Chondrocyte (in vitro differentiated cells): ENCODE data around the gene ATP5PO. TPM values are rescaled to one million over a fixed set of nuclear protein-coding genes. Genes with fewer than 3 reads are reported as not detected.
A peak's percentile ranks its signal among the peaks of the same experiment; 100 is the strongest.

Source experiments
- DNase-seq: peaks from one replicate; pipeline ENCODE4 v3.0.0; 2021; ENCODE audit warnings: mixed read lengths, low spot score
- H3K27ac Mint-ChIP-seq: one replicate; pipeline ENCODE4 v1.8.0; 2021; ENCODE audit warnings: mild to moderate bottlenecking, moderate library complexity, mixed read lengths; ENCODE audit not compliant: unreplicated experiment
- H3K27me3 Mint-ChIP-seq: 2 replicates; pipeline ENCODE4 v1.8.0; 2021; ENCODE audit warnings: low read depth, mixed read lengths
- H3K36me3 Mint-ChIP-seq: 2 replicates; pipeline ENCODE4 v1.8.0; 2021; ENCODE audit warnings: low read depth, mixed read lengths
- H3K4me1 Mint-ChIP-seq: 2 replicates; pipeline ENCODE4 v1.8.0; 2021; ENCODE audit warnings: low read depth, mild to moderate bottlenecking, mixed read lengths
- H3K4me3 Mint-ChIP-seq: one replicate; pipeline ENCODE4 v1.8.0; 2021; ENCODE audit warnings: mild to moderate bottlenecking, moderate library complexity, mixed read lengths; ENCODE audit not compliant: unreplicated experiment
- H3K9me3 Mint-ChIP-seq: 2 replicates; pipeline ENCODE4 v1.8.0; 2021; ENCODE audit warnings: low read depth, mixed read lengths
- total RNA-seq: library from RNA; stranded (reverse); gene quantifications from 3 replicates; pipeline ENCODE4 v1.2.1, GENCODE V29; 2021
- TF ChIP-seq, protein P1 (sequence below): fragments of 200-600 bp; sonication (generic); IDR thresholded peaks from 2 replicates; pipeline ENCODE4 v1.5.0; 2021; ENCODE audit warnings: antibody characterized with exemption, mild to moderate bottlenecking, moderate library complexity

The ATP5PO gene
- total RNA-seq, 1 donor from 2014 or later = 129 TPM

DNA sequence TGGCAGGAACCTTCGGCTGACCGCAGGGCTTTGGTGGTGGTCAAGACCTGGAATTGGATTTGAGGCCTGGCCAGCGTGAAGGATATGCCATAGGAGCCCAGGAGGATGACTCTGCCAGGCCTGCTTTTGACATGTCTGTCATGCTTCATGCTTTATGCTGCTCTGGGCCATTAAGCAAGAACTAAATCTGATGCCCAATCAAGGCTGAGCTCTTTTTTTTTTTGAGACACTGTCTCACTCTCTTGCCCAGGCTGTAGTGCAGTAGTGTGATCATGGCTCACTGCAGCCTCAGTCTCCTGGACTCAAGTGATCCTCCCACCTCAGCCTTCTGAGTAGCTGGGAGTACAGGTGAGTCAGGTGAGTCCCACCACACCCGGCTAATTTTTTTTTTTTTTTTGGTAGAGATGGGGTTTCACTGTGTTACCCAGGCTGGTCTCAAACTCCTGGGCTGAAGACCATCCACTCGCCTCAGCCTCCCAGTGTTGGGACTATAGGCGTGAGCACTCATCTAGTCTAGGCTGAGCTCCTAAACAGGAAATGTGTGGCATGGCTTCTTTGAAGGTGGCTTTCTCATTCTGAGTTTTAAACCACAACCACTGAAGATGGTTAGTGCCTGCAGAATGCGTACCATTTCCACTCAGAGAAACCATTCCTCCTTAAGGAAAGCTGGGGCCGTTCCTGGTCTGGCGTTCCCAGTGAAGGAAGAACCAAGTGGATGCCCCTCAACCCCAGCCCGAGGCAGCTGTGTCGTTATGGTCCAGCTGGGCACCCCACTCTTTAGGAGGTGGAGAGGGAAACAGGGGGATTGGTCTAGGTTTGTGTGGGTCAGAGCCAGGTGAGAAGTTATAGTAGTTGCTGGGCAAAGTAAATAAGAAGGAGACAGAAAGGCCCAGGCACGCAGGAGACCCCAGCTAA lies 34.2 kb upstream of the ATP5PO start:
- Mint-ChIP-seq H3K27ac (peak overlapping the region; percentile 22), H3K4me3 (no peak overlapping the region)
- no peak for DNase-seq

DNA sequence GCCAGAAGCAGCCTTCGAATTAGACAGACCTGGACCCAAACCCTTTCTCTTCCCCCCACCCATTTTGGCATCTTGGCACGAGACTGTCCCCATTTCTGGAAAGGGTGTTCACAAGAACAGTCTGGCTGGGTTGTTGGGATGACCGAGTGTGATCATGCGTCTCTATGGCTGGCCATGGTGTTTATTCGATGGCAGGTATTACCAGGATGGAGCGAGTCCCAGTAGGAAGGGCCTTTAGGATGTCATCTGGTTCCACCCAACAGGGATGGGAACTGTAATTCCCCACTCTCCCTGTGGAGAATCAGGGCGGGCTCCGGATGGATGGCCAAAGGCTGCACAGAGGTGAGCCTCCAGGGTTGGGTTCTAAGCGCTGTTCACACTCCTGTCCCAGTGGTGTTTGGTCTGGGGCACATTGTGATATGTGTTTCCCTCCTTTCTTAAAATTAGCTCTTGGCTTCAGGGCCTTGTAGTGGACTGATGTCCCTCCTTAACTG lies 33.4 kb upstream of the ATP5PO start:
- peak overlapping the region; percentile 22 for H3K27ac Mint-ChIP-seq
- no peaks in the 10 kb centered on the region for H3K27me3 Mint-ChIP-seq
- peaks cover 31% of the 10 kb centered on the region for H3K4me1 Mint-ChIP-seq
- H3K36me3 Mint-ChIP-seq = peaks cover 6% of the 10 kb centered on the region
- peaks cover 10% of the 10 kb centered on the region for H3K9me3 Mint-ChIP-seq
- DNase-seq = no peak
- no peak overlapping the region for H3K4me3 Mint-ChIP-seq
- TF ChIP-seq, protein P1, sequence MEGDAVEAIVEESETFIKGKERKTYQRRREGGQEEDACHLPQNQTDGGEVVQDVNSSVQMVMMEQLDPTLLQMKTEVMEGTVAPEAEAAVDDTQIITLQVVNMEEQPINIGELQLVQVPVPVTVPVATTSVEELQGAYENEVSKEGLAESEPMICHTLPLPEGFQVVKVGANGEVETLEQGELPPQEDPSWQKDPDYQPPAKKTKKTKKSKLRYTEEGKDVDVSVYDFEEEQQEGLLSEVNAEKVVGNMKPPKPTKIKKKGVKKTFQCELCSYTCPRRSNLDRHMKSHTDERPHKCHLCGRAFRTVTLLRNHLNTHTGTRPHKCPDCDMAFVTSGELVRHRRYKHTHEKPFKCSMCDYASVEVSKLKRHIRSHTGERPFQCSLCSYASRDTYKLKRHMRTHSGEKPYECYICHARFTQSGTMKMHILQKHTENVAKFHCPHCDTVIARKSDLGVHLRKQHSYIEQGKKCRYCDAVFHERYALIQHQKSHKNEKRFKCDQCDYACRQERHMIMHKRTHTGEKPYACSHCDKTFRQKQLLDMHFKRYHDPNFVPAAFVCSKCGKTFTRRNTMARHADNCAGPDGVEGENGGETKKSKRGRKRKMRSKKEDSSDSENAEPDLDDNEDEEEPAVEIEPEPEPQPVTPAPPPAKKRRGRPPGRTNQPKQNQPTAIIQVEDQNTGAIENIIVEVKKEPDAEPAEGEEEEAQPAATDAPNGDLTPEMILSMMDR = no peak

More for the DNA sequence above, 34.2 kb upstream of the ATP5PO start:
- H3K4me1 Mint-ChIP-seq = peaks cover 31% of the 10 kb centered on the region
- H3K36me3 Mint-ChIP-seq = peaks cover 2% of the 10 kb centered on the region
- peaks cover 3% of the 10 kb centered on the region for H3K9me3 Mint-ChIP-seq
- TF ChIP-seq, protein P1 = no peak
- no peaks in the 10 kb centered on the region for H3K27me3 Mint-ChIP-seq

DNA sequence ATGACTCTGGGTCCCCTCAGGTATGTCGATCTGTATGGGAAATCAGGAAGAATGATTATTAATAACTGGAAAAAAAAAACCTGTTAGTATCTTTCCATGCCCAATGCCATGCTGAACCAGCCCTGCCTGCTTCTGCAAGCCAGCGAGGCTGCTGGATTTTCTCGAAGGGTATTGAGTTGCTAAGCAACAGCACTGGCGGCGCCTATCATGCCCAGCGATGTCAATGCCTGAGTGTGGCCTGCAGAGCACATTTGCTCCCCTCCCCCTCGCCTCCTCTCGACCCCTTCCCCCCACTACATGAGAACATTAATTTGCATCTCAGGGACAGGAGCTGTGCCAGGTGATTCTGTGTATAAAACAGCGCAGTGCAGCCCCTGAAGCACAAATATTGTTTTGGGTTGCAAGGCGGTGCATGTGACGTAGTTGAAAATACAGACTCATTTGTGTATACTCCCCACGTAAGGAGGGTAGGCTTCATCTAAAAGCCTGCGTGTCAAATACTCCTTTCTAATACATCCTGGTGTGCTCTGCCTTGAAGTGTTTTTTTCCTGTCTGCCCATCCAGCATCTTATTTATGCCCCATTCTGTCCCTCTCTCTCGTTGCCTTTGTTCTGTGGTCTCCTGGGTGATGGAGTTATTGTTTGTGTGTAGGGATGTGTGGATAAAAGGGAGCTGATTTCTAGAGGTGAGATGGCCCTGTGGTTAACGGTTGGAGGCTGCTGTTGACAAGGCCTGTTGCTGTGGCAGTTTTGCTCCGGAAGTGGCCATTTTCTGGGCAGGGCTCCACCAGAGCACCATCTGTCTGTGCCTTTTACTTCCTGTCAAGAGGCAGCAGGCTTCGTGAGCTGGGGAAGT lies 32.7 kb upstream of the ATP5PO start:
- DNase-seq = no peak
- Mint-ChIP-seq H3K4me1 (peaks cover 31% of the 10 kb centered on the region), H3K27me3 (no peaks in the 10 kb centered on the region), H3K36me3 (peaks cover 6% of the 10 kb centered on the region), H3K27ac (peak overlapping the region; percentile 97), H3K9me3 (peaks cover 10% of the 10 kb centered on the region), H3K4me3 (peak overlapping the region; percentile 56)
- TF ChIP-seq, protein P1 = no peak

DNA sequence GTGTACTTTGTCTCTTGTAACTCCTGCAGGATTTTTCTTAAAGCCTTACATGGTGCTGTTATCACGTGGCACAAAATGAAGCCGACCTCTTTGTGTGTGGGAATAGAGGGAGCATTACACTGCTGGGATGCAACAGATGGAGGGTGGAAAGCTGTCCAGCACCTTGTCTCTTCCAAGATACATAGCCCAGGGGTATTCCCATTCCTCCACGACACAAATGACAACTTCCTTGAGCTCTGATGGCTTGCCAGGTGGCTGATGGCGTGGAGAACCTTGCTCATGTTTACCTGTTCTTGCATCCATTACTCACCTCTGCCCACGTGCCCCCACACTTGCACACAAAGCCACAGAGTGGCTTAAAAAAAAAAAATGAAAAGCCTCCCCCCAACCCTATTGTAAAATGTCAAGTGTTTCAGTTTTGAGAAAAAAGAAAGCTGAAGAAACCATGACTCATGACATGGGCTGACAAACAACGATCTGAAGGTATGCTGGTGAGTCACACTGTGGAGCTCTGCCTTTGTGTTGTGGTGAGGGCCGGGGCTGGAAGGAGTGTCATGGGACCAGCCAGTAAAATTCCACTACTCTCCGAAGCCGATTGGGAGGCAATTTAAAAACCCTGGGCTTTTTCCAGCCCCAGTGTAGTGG lies 32.0 kb upstream of the ATP5PO start:
- peaks cover 31% of the 10 kb centered on the region for H3K4me1 Mint-ChIP-seq
- no peak for DNase-seq
- H3K27ac Mint-ChIP-seq = peak overlapping the region; percentile 97
- H3K9me3 Mint-ChIP-seq = peaks cover 10% of the 10 kb centered on the region
- peak overlapping the region; percentile 56 for H3K4me3 Mint-ChIP-seq
- H3K36me3 Mint-ChIP-seq = peaks cover 6% of the 10 kb centered on the region
- TF ChIP-seq, protein P1 = no peak
- no peaks in the 10 kb centered on the region for H3K27me3 Mint-ChIP-seq
